A549 treated with AZD9567 at 1 μM for 4 hours (cell line): ENCODE results near the gene CUEDC1. TPM values are rescaled to one million over a fixed set of nuclear protein-coding genes. Genes with fewer than 3 reads are reported as not detected.

Experiments used
- total RNA-seq: library from RNA; stranded (reverse); fragments of 200-300 nt; extraction: Qiagen RNA extraction; gene quantifications from 5 replicates; pipeline ENCODE4 v1.2.3, GENCODE V29; 2022; ENCODE audit not compliant: insufficient read depth

Gene CUEDC1, protein sequence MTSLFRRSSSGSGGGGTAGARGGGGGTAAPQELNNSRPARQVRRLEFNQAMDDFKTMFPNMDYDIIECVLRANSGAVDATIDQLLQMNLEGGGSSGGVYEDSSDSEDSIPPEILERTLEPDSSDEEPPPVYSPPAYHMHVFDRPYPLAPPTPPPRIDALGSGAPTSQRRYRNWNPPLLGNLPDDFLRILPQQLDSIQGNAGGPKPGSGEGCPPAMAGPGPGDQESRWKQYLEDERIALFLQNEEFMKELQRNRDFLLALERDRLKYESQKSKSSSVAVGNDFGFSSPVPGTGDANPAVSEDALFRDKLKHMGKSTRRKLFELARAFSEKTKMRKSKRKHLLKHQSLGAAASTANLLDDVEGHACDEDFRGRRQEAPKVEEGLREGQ
- 47.0 to 58.1 TPM (median 53.5 TPM) in 5 replicates for total RNA-seq

GRCh38 chr17:57955183-57955931 lies at the start of gene CUEDC1:
CUEDC1 (minus strand) TSS chr17:57955412; CDS start chr17:57885564, 69,848 bp downstream.

DNA sequence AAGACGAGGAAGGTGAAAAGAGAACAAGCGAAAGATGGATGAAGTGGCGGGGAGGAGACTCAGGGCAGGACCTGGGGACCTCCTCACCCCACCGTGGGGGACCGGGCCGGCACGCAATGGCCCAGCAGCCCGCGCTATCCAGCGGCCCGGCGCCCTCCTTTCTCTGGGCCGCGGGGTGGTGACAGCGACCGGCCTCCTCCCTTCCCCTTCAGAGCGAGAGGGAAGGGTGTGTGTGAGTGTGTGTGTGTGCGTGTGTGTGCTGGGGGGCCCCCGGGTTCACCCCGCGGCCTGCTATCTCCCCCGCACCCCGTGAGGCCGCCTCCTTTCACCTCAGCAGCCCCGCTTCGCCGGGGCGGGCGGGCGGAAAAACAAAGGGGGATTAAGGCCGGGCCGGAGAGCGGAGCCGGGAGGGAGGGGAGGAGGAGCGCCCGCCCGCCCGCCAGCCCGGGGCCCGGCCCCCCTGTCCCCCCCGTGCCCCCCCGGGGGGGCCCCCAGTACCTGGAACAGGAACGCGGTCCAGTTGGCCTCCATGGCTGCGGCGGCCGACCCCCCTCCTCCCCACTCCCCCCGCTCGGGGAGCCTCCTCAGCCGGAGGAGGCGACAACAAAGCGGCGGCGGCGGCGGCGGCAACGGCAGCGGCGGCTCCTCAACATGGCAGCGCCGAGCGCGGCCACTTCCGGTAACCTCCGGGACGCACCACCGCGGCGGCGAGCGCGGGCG lies 32.5 kb upstream of the CUEDC1 start, which contains the start of gene VEZF1:
TSS of gene VEZF1 (minus strand) at position 674 of the 720 bp plus-strand sequence. CDS start at position 531, 143 bp downstream.

GRCh38 chr17:57849874-57850754 lies 105.1 kb downstream of the CUEDC1 start, which contains the start of gene MRPS23:
MRPS23 (minus strand) TSS chr17:57850044; CDS start chr17:57850010, 34 bp downstream.

Other genes with a start within 250 kb of the CUEDC1 start
- not detected in 5 replicates for gene CCDC182, start 210.1 kb downstream of the CUEDC1 start, total RNA-seq
- 161 to 205 TPM (median 166 TPM) in 5 replicates for gene MRPS23, start 105.4 kb downstream of the CUEDC1 start, total RNA-seq
- 33.1 to 44.1 TPM (median 40.5 TPM) in 5 replicates for gene VEZF1, start 32.8 kb upstream of the CUEDC1 start, total RNA-seq
- 209 to 330 TPM (median 245 TPM) in 5 replicates for gene SRSF1, start 51.8 kb upstream of the CUEDC1 start, total RNA-seq
- 23.9 to 27.3 TPM (median 26.2 TPM) in 5 replicates for gene DYNLL2, start 128.0 kb upstream of the CUEDC1 start, total RNA-seq
- 0.01 to 0.02 TPM in 2 of 5 replicates, not detected in the others for gene OR4D1, start 193.0 kb upstream of the CUEDC1 start, total RNA-seq
- not detected in 5 replicates for gene OR4D2, start 211.6 kb upstream of the CUEDC1 start, total RNA-seq
- not detected in 5 replicates for gene EPX, start 237.3 kb upstream of the CUEDC1 start, total RNA-seq